Amniotic stem cell (primary cell): ENCODE measurements around the gene COQ10B.
"Not testable (repeated sequence)": the region's sequence is repeated elsewhere in the genome, so short reads cannot be mapped to it uniquely, and the experiment has no call there.

Experiments
- DNase-seq: peaks from one replicate; lab custom pipeline; 2025; lab: John Stamatoyannopoulos, UW

COQ10B gene

GRCh38 chr2:197453123-197453913, at the start of gene COQ10B:
TSS of gene COQ10B (plus strand) at chr2:197453552. CDS start at chr2:197453561, 9 bp downstream.
- peak; percentile 99 for DNase-seq

GRCh38 chr2:197405582-197405981, 47.8 kb upstream of the COQ10B start:
- DNase-seq, result no peak

- no peak for DNase-seq
These were observed 39.3 kb upstream of the COQ10B start for GRCh38 chr2:197414039-197414438.

- no peak for DNase-seq
These were observed 38.8 kb upstream of the COQ10B start for GRCh38 chr2:197414515-197414914.

GRCh38 chr2:197416268-197416667, 37.1 kb upstream of the COQ10B start:
- DNase-seq, result no peak

GRCh38 chr2:197419438-197419837, 33.9 kb upstream of the COQ10B start:
- no peak for DNase-seq

GRCh38 chr2:197423307-197423706, 30.0 kb upstream of the COQ10B start:
- DNase-seq, result no peak

- no peak for DNase-seq
These were observed 27.8 kb upstream of the COQ10B start for GRCh38 chr2:197425550-197425949.

GRCh38 chr2:197426723-197427603, 26.4 kb upstream of the COQ10B start:
- no peak for DNase-seq

GRCh38 chr2:197427986-197428385, 25.4 kb upstream of the COQ10B start:
- no peak for DNase-seq

GRCh38 chr2:197431858-197432257, 21.5 kb upstream of the COQ10B start:
- no peak for DNase-seq

GRCh38 chr2:197432527-197432926, 20.8 kb upstream of the COQ10B start:
- not testable (repeated sequence) for DNase-seq

GRCh38 chr2:197433780-197434438, 19.4 kb upstream of the COQ10B start:
- DNase-seq, result no peak

- peak; percentile 97 for DNase-seq
These were observed 18.5 kb upstream of the COQ10B start, which contains the start of gene SF3B1 for GRCh38 chr2:197434541-197435513. TSS of gene SF3B1 (minus strand) at chr2:197435028. CDS start at chr2:197434999, 29 bp downstream.

GRCh38 chr2:197435598-197436420, 17.5 kb upstream of the COQ10B start:
- no peak for DNase-seq

GRCh38 chr2:197437380-197437779, 16.0 kb upstream of the COQ10B start:
- DNase-seq, result no peak

- no peak for DNase-seq
These were observed 10.5 kb upstream of the COQ10B start for GRCh38 chr2:197442857-197443256.

- no peak for DNase-seq
These were observed 7.6 kb upstream of the COQ10B start for GRCh38 chr2:197445746-197446145.

GRCh38 chr2:197446844-197447243, 6.5 kb upstream of the COQ10B start:
- no peak for DNase-seq

GRCh38 chr2:197450465-197450864, 2.9 kb upstream of the COQ10B start:
- DNase-seq, result no peak
